ENCODE results near the gene HECW1.

GRCh38 chr7:43480581-43480980 lies 368.1 kb downstream of the HECW1 start:
- TF ChIP-seq CTCF (IDR thresholded peaks at IDR 0.05; ENCODE audit: control extremely low read depth in 1 of 3, insufficient read depth in 1 of 3, low read depth in 1 of 3, low read length in 3 of 3) (no peak), TAF1 (IDR thresholded peaks at IDR 0.05; ENCODE audit: low read depth, low read length) (no peak), POLR2A (IDR thresholded peaks at IDR 0.05; ENCODE audit: control extremely low read depth in 1 of 2, low read depth in 2 of 2, low read length in 2 of 2) (no peak), YY1 (IDR thresholded peaks at IDR 0.05; ENCODE audit: low read depth, low read length) (no peak), EZH2 (IDR thresholded peaks at IDR 0.05; ENCODE audit: low read depth, low read length, severe bottlenecking) (no peak), JUND (IDR thresholded peaks at IDR 0.05; ENCODE audit: low read length) (no peak), BRCA1 (IDR thresholded peaks at IDR 0.05; ENCODE audit: low read depth, low read length) (no peak), CHD2 (IDR thresholded peaks at IDR 0.05; ENCODE audit: low read length) (no peak), CHD1 (IDR thresholded peaks at IDR 0.05; ENCODE audit: low read depth, low read length) (no peak), FOSL1 (IDR thresholded peaks at IDR 0.05; ENCODE audit: insufficient read depth, low read depth, low read length) (no peak)
- TF ChIP-seq, protein P1, sequence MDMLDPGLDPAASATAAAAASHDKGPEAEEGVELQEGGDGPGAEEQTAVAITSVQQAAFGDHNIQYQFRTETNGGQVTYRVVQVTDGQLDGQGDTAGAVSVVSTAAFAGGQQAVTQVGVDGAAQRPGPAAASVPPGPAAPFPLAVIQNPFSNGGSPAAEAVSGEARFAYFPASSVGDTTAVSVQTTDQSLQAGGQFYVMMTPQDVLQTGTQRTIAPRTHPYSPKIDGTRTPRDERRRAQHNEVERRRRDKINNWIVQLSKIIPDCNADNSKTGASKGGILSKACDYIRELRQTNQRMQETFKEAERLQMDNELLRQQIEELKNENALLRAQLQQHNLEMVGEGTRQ (IDR thresholded peaks at IDR 0.05; ENCODE audit: low read length): no peak

All from H1 (cell line).